Activated CD8-positive, alpha-beta memory T cell treated with anti-CD3 and anti-CD28 coated beads for 24 hours (primary cell): ENCODE data around the gene ZNF280D.

ENCODE experiments used
- DNase-seq: peaks from one replicate; pipeline ENCODE4 v3.0.0-alpha.2; 2020

Gene ZNF280D

GRCh38 chr15:56744701-56745683 is 11.7 kb upstream of the ZNF280D start:
- no peak for DNase-seq

- DNase-seq: no peak
These were observed 8.2 kb upstream of the ZNF280D start for GRCh38 chr15:56741541-56741940.

GRCh38 chr15:56739964-56740640 is 6.8 kb upstream of the ZNF280D start:
- no peak for DNase-seq

- no peak for DNase-seq
These were observed 6.2 kb upstream of the ZNF280D start for GRCh38 chr15:56739474-56739873.

GRCh38 chr15:56737791-56738190 is 4.5 kb upstream of the ZNF280D start:
- no peak for DNase-seq

GRCh38 chr15:56736881-56737707 is 3.8 kb upstream of the ZNF280D start:
- no peak for DNase-seq

GRCh38 chr15:56736308-56736707 is 3.0 kb upstream of the ZNF280D start:
- DNase-seq: no peak

GRCh38 chr15:56735589-56735988 is 2.3 kb upstream of the ZNF280D start:
- no peak for DNase-seq

- no peak for DNase-seq
These were observed 815 bp upstream of the ZNF280D start for GRCh38 chr15:56734013-56734635.

- no peak for DNase-seq
These were observed 498 bp downstream of the ZNF280D start for GRCh38 chr15:56732886-56733135.

- peak; percentile 58 for DNase-seq
These were observed 999 bp downstream of the ZNF280D start for GRCh38 chr15:56732135-56732885.

- no peak for DNase-seq
These were observed 1.8 kb downstream of the ZNF280D start for GRCh38 chr15:56731548-56731947.

- DNase-seq: no peak
These were observed 3.7 kb downstream of the ZNF280D start for GRCh38 chr15:56729561-56729960.

GRCh38 chr15:56725386-56725785 is 7.9 kb downstream of the ZNF280D start:
- DNase-seq: no peak

GRCh38 chr15:56724232-56724631 is 9.1 kb downstream of the ZNF280D start:
- no peak for DNase-seq

GRCh38 chr15:56723787-56724186 is 9.5 kb downstream of the ZNF280D start:
- no peak for DNase-seq

- no peak for DNase-seq
These were observed 13.3 kb downstream of the ZNF280D start for GRCh38 chr15:56719774-56720555.

- DNase-seq: no peak
These were observed 14.2 kb downstream of the ZNF280D start for GRCh38 chr15:56719021-56719612.

- DNase-seq: no peak
These were observed 14.7 kb downstream of the ZNF280D start for GRCh38 chr15:56718560-56718959.

GRCh38 chr15:56716334-56716733 is 17.0 kb downstream of the ZNF280D start:
- no peak for DNase-seq

- DNase-seq: no peak
These were observed 18.1 kb downstream of the ZNF280D start for GRCh38 chr15:56715220-56715619.
